ENCODE data around the gene SLC26A3.

SLC26A3 gene

DNA sequence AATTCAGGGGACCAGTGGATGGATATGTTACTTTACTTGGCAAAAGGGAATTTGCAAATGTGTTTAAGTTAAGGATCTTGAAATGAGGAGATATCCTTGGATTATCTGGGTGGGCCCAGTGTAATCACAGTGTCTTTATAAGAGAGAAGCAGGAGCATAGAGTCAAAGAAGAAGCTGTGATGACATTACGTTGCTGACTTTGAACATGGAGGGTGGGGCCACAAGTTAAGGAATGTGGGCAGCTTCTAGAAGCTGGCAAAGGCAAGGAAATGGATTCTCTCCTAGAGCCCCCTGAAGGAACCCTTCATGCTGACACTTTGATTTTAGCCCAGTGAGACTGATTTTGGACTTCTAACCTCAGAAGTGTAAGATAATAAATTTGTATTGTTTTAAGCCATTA, 21.8 kb upstream of the SLC26A3 start:
- TF ChIP-seq FOXP2 (optimal IDR thresholded peaks at IDR 0.05; ENCODE audit: borderline replicate concordance, extremely low read depth, extremely low read length, insufficient read depth): no peak
- TF ChIP-seq REST (IDR thresholded peaks at IDR 0.05; ENCODE audit: insufficient read depth in 1 of 2, low read depth in 2 of 2, low read length in 2 of 2): no peak
- no peak for TF ChIP-seq SIN3A (IDR thresholded peaks at IDR 0.05; ENCODE audit: borderline replicate concordance, insufficient read depth, low read length)
- no peak for TF ChIP-seq POLR2AphosphoS5 (IDR thresholded peaks at IDR 0.05; ENCODE audit: low read depth, low read length)
- no peak for TF ChIP-seq TAF1 (IDR thresholded peaks at IDR 0.05; ENCODE audit: borderline replicate concordance, insufficient read depth, low read length)

- no peak for TF ChIP-seq FOXP2 (optimal IDR thresholded peaks at IDR 0.05; ENCODE audit: borderline replicate concordance, extremely low read depth, extremely low read length, insufficient read depth)
- TF ChIP-seq SIN3A (IDR thresholded peaks at IDR 0.05; ENCODE audit: borderline replicate concordance, insufficient read depth, low read length): no peak
- TF ChIP-seq REST (IDR thresholded peaks at IDR 0.05; ENCODE audit: insufficient read depth in 1 of 2, low read depth in 2 of 2, low read length in 2 of 2): no peak
- no peak for TF ChIP-seq POLR2AphosphoS5 (IDR thresholded peaks at IDR 0.05; ENCODE audit: low read depth, low read length)
- no peak for TF ChIP-seq TAF1 (IDR thresholded peaks at IDR 0.05; ENCODE audit: borderline replicate concordance, insufficient read depth, low read length)
These were observed 15.6 kb upstream of the SLC26A3 start for GRCh38 chr7:107818622-107819021.

DNA sequence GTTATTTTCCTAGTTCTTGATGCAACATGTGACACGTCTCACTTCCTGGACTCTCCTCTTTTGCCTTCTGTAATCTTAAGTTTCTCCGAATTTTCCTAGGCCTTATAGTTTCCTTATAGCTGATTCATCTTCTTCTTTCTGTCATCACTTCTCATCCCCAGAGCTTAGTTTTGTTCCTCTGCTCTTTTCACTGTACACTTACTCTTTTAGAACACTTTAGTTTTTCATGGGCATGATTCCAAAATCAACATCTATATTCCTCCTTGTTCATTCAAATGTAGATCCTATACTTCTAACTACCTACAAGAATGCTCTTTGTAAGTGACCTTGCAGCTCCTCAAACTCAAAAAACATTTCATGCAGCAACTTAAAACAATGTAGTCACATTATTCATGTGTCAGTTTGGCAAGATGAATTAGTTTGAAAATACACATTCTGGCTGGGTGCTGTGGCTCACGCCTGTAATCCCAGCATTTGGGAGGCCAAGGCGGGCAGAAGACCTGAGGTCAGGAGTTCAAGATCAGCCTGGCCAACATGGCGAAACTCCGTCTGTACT, 13.1 kb upstream of the SLC26A3 start:
- TF ChIP-seq TAF1 (IDR thresholded peaks at IDR 0.05; ENCODE audit: borderline replicate concordance, insufficient read depth, low read length) (no peak), SIN3A (IDR thresholded peaks at IDR 0.05; ENCODE audit: borderline replicate concordance, insufficient read depth, low read length) (no peak), POLR2AphosphoS5 (IDR thresholded peaks at IDR 0.05; ENCODE audit: low read depth, low read length) (no peak), FOXP2 (optimal IDR thresholded peaks at IDR 0.05; ENCODE audit: borderline replicate concordance, extremely low read depth, extremely low read length, insufficient read depth) (no peak), REST (IDR thresholded peaks at IDR 0.05; ENCODE audit: insufficient read depth in 1 of 2, low read depth in 2 of 2, low read length in 2 of 2) (no peak)

- TF ChIP-seq FOXP2 (optimal IDR thresholded peaks at IDR 0.05; ENCODE audit: borderline replicate concordance, extremely low read depth, extremely low read length, insufficient read depth) (no peak), TAF1 (IDR thresholded peaks at IDR 0.05; ENCODE audit: borderline replicate concordance, insufficient read depth, low read length) (no peak), SIN3A (IDR thresholded peaks at IDR 0.05; ENCODE audit: borderline replicate concordance, insufficient read depth, low read length) (no peak), POLR2AphosphoS5 (IDR thresholded peaks at IDR 0.05; ENCODE audit: low read depth, low read length) (no peak), REST (IDR thresholded peaks at IDR 0.05; ENCODE audit: insufficient read depth in 1 of 2, low read depth in 2 of 2, low read length in 2 of 2) (no peak)
These were observed 12.3 kb upstream of the SLC26A3 start for GRCh38 chr7:107815254-107815882.
